ENCODE measurements around the gene RNF208.

RNF208 gene

GRCh38 chr9:137181680-137182079, 40.4 kb downstream of the RNF208 start:
- TF ChIP-seq POLR2A (IDR thresholded peaks at IDR 0.05; ENCODE audit: low read depth, low read length) (no peak), POLR2AphosphoS5 (IDR thresholded peaks at IDR 0.05; ENCODE audit: low read depth, low read length) (no peak), TAF1 (IDR thresholded peaks at IDR 0.05; ENCODE audit: borderline replicate concordance, low read depth, low read length) (no peak)
- no peak for FAIRE-seq
- no peak for DNase-seq (ENCODE audit: insufficient read length)

DNA sequence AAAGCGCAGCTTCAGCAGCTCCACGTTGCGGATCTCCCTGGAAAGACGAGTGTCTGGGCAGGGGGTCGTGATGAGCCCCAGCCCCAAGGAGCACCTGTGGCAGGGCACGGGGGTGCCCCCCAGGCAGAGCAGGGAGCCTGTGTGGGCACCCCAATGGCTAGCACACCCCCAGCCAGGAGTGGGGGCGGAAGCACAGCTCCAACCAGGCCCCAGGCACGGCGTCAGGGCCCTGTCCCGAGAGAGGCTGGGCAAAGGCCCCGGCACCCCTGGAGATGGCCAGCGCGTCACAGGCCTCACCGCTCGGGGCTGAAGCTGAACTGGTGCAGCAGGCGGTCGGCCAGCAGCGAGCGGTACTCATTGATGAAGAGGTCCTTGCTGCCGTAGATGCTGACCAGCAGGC, 41.5 kb downstream of the RNF208 start:
- FAIRE-seq: no peak
- DNase-seq (ENCODE audit: insufficient read length): no peak
- TF ChIP-seq TAF1 (IDR thresholded peaks at IDR 0.05; ENCODE audit: borderline replicate concordance, low read depth, low read length) (no peak), POLR2A (IDR thresholded peaks at IDR 0.05; ENCODE audit: low read depth, low read length) (no peak), POLR2AphosphoS5 (IDR thresholded peaks at IDR 0.05; ENCODE audit: low read depth, low read length) (no peak)

- DNase-seq (ENCODE audit: insufficient read length) (no peak), FAIRE-seq (no peak)
- TF ChIP-seq POLR2AphosphoS5 (IDR thresholded peaks at IDR 0.05; ENCODE audit: low read depth, low read length): no peak
- TF ChIP-seq TAF1 (IDR thresholded peaks at IDR 0.05; ENCODE audit: borderline replicate concordance, low read depth, low read length): no peak
- TF ChIP-seq POLR2A (IDR thresholded peaks at IDR 0.05; ENCODE audit: low read depth, low read length): no peak
Observed at GRCh38 chr9:137179761-137180160, 42.3 kb downstream of the RNF208 start.

- no peak for TF ChIP-seq POLR2A (IDR thresholded peaks at IDR 0.05; ENCODE audit: low read depth, low read length)
- TF ChIP-seq POLR2AphosphoS5 (IDR thresholded peaks at IDR 0.05; ENCODE audit: low read depth, low read length): no peak
- no peak for TF ChIP-seq TAF1 (IDR thresholded peaks at IDR 0.05; ENCODE audit: borderline replicate concordance, low read depth, low read length)
- FAIRE-seq (no peak), DNase-seq (ENCODE audit: insufficient read length) (no peak)
Observed at GRCh38 chr9:137178939-137179630, 43.0 kb downstream of the RNF208 start.

GRCh38 chr9:137178201-137178938, 43.7 kb downstream of the RNF208 start:
- TF ChIP-seq POLR2AphosphoS5 (IDR thresholded peaks at IDR 0.05; ENCODE audit: low read depth, low read length) (no peak), POLR2A (IDR thresholded peaks at IDR 0.05; ENCODE audit: low read depth, low read length) (no peak), TAF1 (IDR thresholded peaks at IDR 0.05; ENCODE audit: borderline replicate concordance, low read depth, low read length) (no peak)
- FAIRE-seq: no peak

DNA sequence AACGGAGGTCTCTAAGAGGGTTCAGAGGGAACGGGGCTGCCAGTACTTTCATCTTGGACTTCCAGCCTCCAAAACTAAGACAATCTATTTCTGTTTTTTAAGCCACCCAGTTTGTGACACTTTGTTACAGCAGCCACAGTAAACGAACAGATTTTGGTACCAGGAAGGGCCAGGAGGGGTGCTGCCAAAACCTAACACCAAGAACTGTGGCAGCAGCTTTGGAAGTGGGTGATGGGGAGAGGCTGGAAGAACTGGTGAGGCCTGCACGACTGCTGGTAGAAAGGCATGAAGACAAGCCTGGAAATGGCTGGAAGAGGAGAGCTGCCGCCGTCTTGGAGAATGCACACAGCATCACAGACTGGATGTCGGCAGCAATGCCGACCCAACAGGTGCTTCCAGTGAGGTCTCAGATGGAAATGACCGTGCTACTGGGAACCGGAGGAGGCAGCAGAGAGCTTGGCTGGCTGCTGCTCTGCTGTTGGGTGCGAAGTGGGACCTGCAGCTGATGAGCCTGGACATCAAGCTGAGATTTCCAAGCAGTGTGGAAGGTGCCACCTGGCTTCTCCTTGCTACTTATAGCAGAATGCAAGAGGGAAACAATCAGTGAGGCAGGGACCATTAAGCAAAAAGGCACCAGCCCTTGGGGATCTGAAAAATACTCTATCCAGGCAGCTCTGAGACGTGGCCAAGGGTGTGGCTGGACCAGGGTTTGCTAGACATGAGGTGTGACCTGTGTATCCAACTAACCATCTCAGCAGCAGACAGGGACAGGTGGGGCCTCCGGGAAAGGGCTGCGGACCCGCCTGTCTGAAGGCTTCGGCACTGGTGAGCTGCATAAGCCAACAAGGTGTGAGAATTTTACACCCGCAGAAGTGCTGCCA, 45.5 kb downstream of the RNF208 start:
- no peak for TF ChIP-seq POLR2A (IDR thresholded peaks at IDR 0.05; ENCODE audit: low read depth, low read length)
- TF ChIP-seq TAF1 (IDR thresholded peaks at IDR 0.05; ENCODE audit: borderline replicate concordance, low read depth, low read length): no peak
- peak; percentile 44; the same call in 1 of the 2 replicates for TF ChIP-seq POLR2AphosphoS5 (IDR thresholded peaks at IDR 0.05; ENCODE audit: low read depth, low read length)
- FAIRE-seq (peak; percentile 77), DNase-seq (ENCODE audit: insufficient read length) (no peak)

More at GRCh38 chr9:137178201-137178938, 43.7 kb downstream of the RNF208 start:
- DNase-seq (ENCODE audit: insufficient read length): no peak

DNA sequence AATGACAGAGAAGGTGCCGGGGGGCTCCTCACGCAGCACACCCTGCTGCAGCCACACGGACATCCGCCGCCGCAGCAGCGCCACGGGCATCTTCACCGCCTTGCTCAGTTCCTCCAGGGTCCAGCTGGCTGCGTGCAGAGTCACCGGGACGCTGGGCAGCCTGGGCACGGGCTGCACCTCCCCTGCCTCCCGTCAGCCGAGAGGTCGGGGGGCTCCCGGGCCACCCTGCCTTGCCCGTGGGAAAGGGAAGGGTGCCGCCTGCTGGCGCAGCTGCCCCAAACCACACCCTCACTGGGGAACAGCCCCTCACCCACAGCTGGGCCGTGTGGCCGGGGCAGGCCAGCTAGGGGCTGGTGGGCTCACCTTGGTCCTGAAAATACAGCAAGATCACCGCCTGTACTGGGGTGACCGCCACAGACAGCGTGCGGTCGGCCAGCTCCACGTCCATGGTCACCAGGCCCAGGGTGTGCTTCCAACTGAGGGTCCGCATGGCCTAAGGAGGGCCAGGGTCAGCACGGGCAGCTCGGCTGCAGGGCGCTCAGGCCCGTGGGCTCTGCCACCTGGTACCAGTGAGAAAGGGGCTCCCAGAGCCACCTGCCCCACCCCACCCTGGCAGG, 46.6 kb downstream of the RNF208 start:
- TF ChIP-seq POLR2AphosphoS5 (IDR thresholded peaks at IDR 0.05; ENCODE audit: low read depth, low read length) (no peak), POLR2A (IDR thresholded peaks at IDR 0.05; ENCODE audit: low read depth, low read length) (no peak; the same call in 1 of the 2 replicates), TAF1 (IDR thresholded peaks at IDR 0.05; ENCODE audit: borderline replicate concordance, low read depth, low read length) (no peak)
- DNase-seq (ENCODE audit: insufficient read length) (no peak), FAIRE-seq (no peak)

- no peak for DNase-seq (ENCODE audit: insufficient read length)
- no peak for TF ChIP-seq POLR2AphosphoS5 (IDR thresholded peaks at IDR 0.05; ENCODE audit: low read depth, low read length)
- TF ChIP-seq POLR2A (IDR thresholded peaks at IDR 0.05; ENCODE audit: low read depth, low read length): no peak
- no peak for TF ChIP-seq TAF1 (IDR thresholded peaks at IDR 0.05; ENCODE audit: borderline replicate concordance, low read depth, low read length)
- no peak for FAIRE-seq
Observed at GRCh38 chr9:137174722-137175293, 47.2 kb downstream of the RNF208 start.

DNA sequence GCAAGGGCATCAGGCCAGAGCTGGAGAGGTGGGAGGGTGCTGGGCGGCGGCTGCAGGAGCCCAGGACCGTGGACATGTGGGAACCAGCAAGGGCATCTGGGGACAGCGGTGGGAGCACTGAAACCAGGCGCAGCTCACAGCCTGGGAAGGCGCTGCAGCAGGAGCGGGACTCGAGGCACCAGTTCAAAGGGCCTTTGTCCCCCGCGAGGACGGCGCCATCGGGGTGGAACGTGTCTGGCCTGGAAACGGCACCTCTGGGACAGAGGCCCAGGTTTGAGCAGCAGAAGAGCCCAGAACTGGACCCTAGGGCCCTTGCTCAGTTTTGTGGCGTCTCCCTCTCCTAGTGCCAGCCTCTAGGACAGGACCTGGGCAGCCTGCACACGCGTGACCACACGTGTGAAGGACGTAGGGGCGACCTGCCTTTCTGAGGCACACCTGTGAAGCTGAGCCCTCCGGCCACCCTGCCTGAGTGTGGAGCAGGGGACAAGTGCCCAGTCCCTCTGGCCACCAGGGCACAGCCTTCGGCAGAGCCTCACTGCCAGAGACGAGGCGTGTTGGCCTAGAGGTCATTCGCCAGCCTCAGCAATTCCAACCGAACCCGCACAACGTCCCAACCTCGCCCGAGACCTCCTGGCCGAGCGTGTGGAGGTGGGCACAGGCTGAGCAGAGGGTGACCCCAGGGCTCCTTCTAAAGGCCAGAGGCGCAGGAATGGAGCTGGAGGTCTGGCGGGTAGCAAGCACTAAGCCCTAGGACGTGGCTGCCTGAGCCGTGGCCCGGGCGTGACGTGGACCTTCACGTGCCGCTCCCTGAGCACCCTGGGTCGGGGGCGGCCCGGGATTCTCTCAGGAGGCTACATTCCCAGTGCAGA, 48.0 kb downstream of the RNF208 start:
- DNase-seq (ENCODE audit: insufficient read length) (no peak), FAIRE-seq (no peak)
- no peak for TF ChIP-seq TAF1 (IDR thresholded peaks at IDR 0.05; ENCODE audit: borderline replicate concordance, low read depth, low read length)
- no peak for TF ChIP-seq POLR2A (IDR thresholded peaks at IDR 0.05; ENCODE audit: low read depth, low read length)
- TF ChIP-seq POLR2AphosphoS5 (IDR thresholded peaks at IDR 0.05; ENCODE audit: low read depth, low read length): no peak
